ENCODE data around the gene TEPSIN.

The TEPSIN gene

GRCh38 chr17:81238815-81239713 lies at the start of gene TEPSIN, which contains the start of gene NDUFAF8:
TEPSIN (minus strand) TSS chr17:81239055; CDS start chr17:81239033, 22 bp downstream.
NDUFAF8 (plus strand) TSS chr17:81239318; CDS start chr17:81239364, 46 bp downstream.
- peak; percentile 96 for DNase-seq

GRCh38 chr17:81287741-81288430 lies 49.0 kb upstream of the TEPSIN start:
- DNase-seq = no peak

GRCh38 chr17:81287152-81287551 lies 48.3 kb upstream of the TEPSIN start:
- DNase-seq = no peak

- no peak for DNase-seq
Observed at GRCh38 chr17:81286491-81287145, 47.8 kb upstream of the TEPSIN start.

- DNase-seq = no peak
Observed at GRCh38 chr17:81285894-81286293, 47.0 kb upstream of the TEPSIN start.

GRCh38 chr17:81285179-81285878 lies 46.5 kb upstream of the TEPSIN start:
- DNase-seq = peak; percentile 75

GRCh38 chr17:81282876-81283275 lies 44.0 kb upstream of the TEPSIN start:
- no peak for DNase-seq

- no peak for DNase-seq
Observed at GRCh38 chr17:81282141-81282540, 43.3 kb upstream of the TEPSIN start.

- DNase-seq = no peak
Observed at GRCh38 chr17:81280571-81280970, 41.7 kb upstream of the TEPSIN start.

GRCh38 chr17:81279278-81280275 lies 40.7 kb upstream of the TEPSIN start:
- no peak for DNase-seq

GRCh38 chr17:81278831-81279230 lies 40.0 kb upstream of the TEPSIN start:
- no peak for DNase-seq

GRCh38 chr17:81277946-81278693 lies 39.3 kb upstream of the TEPSIN start:
- DNase-seq = no peak

- no peak for DNase-seq
Observed at GRCh38 chr17:81277421-81277820, 38.6 kb upstream of the TEPSIN start.

GRCh38 chr17:81276781-81277180 lies 37.9 kb upstream of the TEPSIN start:
- no peak for DNase-seq

- DNase-seq = no peak
Observed at GRCh38 chr17:81274471-81274855, 35.6 kb upstream of the TEPSIN start.

GRCh38 chr17:81273698-81274470 lies 35.0 kb upstream of the TEPSIN start:
- no peak for DNase-seq

GRCh38 chr17:81272616-81273015 lies 33.8 kb upstream of the TEPSIN start:
- no peak for DNase-seq

GRCh38 chr17:81271226-81271625 lies 32.4 kb upstream of the TEPSIN start:
- DNase-seq = no peak

- DNase-seq = no peak
Observed at GRCh38 chr17:81270279-81270678, 31.4 kb upstream of the TEPSIN start.
